Measurements from ENCODE around the gene CDS2. TPM values are rescaled to one million over a fixed set of nuclear protein-coding genes. Genes with fewer than 3 reads are reported as not detected.

CDS2 gene
- total and polyA plus RNA-seq, 12 donors: 16.7 to 100 (median 82.3) TPM

- Histone ChIP-seq H3K4me3 (no peak overlapping the region), H3K27ac (peak overlapping the region in 1 of 10 donors; percentile 53), H3K27me3 (no peaks in the 10 kb centered on the region), H3K4me1 (peaks cover 4 to 86% (median 64%) of the 10 kb centered on the region in 9 donors), H3K36me3 (peaks cover 0 to 11% (median 0%) of the 10 kb centered on the region in 9 donors), H3K9me3 (no peaks in the 10 kb centered on the region)
- TF ChIP-seq CTCF (IDR thresholded peaks at IDR 0.05): no peak
- ATAC-seq (no peak), DNase-seq (no peak)
- intact Hi-C loops (cut with DNase I): no loop called here
These were observed 13.4 kb downstream of the CDS2 start for GRCh38 chr20:5140195-5140594.

GRCh38 chr20:5141615-5142014 is 14.8 kb downstream of the CDS2 start:
- intact Hi-C loops (cut with DNase I): no loop called here
- 49 to 55% methylated on average over 2 of the region's 2 CpGs for WGBS, 2 donors
- H3K9me3 ChIP-seq: no peaks in the 10 kb centered on the region
- no peaks in the 10 kb centered on the region for H3K27me3 ChIP-seq
- H3K4me1 ChIP-seq: peaks cover 6 to 86% (median 64%) of the 10 kb centered on the region in 9 donors
- DNase-seq (no peak), ATAC-seq (peak in 1 of 8 donors; percentile 9)
- peak overlapping the region in 1 of 10 donors; percentile 53 for H3K27ac ChIP-seq
- peaks cover 0 to 11% (median 0%) of the 10 kb centered on the region in 9 donors for H3K36me3 ChIP-seq
- no peak for TF ChIP-seq CTCF (IDR thresholded peaks at IDR 0.05)
- no peak overlapping the region for H3K4me3 ChIP-seq

GRCh38 chr20:5143851-5144250 is 17.0 kb downstream of the CDS2 start:
- intact Hi-C loops (cut with DNase I): no loop called here
- Histone ChIP-seq H3K9me3 (no peaks in the 10 kb centered on the region), H3K27ac (peak overlapping the region in 3 of 10 donors; percentile 12 to 67 (median 55)), H3K4me1 (peaks cover 17 to 100% (median 85%) of the 10 kb centered on the region in 9 donors), H3K4me3 (no peak overlapping the region), H3K27me3 (no peaks in the 10 kb centered on the region), H3K36me3 (peaks cover 0 to 4% (median 0%) of the 10 kb centered on the region in 9 donors)
- 95 to 96% methylated on average over 5 of the region's 5 CpGs for WGBS, 2 donors
- DNase-seq (no peak), ATAC-seq (peak in 1 of 8 donors; percentile 14)
- TF ChIP-seq CTCF (IDR thresholded peaks at IDR 0.05): no peak

GRCh38 chr20:5145365-5146098 is 18.7 kb downstream of the CDS2 start:
- DNase-seq (no peak), ATAC-seq (no peak)
- 58% methylated on average over 5 of the region's 5 CpGs for WGBS, 2 donors
- TF ChIP-seq CTCF (IDR thresholded peaks at IDR 0.05): no peak
- intact Hi-C loops (cut with DNase I): no loop called here
- Histone ChIP-seq H3K4me1 (peaks cover 22 to 100% (median 97%) of the 10 kb centered on the region in 9 donors), H3K27me3 (no peaks in the 10 kb centered on the region), H3K36me3 (peaks cover 0 to 3% (median 0%) of the 10 kb centered on the region in 9 donors), H3K4me3 (no peak overlapping the region), H3K9me3 (no peaks in the 10 kb centered on the region), H3K27ac (peak overlapping the region in 2 of 10 donors; percentile 55 to 77)
